Measurements from ENCODE around the gene SHROOM3. TPM values are rescaled to one million over a fixed set of nuclear protein-coding genes. Genes with fewer than 3 reads are reported as not detected.

The SHROOM3 gene
- total RNA-seq, 1 donor from 2014 or later, result 0.05 TPM

- Mint-ChIP-seq H3K4me1 (peaks cover 10% of the 10 kb centered on the region), H3K36me3 (ENCODE audit: low read depth) (no peaks in the 10 kb centered on the region), H3K4me3 (no peak overlapping the region), H3K27me3 (peaks cover 14% of the 10 kb centered on the region), H3K9me3 (peaks cover 5% of the 10 kb centered on the region), H3K27ac (no peak overlapping the region)
- no peak for DNase-seq
- intact Hi-C loops (cut with micrococcal nuclease), result no loop called here
Measured at GRCh38 chr4:76564123-76564915, 129.3 kb downstream of the SHROOM3 start.

DNA sequence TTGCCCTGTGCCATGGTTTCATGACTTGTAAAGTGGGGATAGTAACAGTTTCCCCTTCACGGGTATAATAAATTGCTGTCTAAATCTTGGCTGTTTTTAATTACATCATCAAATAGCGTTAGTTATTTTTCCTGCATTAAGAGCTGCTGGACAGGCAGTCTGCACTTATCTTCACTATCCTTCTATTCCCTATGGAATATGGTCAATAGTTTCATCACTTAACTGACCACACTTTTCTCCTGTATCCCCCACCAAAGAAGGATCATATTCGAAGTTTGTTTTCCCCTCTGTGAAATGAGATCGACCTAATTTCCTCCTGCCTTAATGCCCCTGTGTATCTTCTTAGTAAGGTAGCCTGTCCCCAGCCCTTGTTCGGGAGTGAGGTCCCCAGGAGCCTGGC, 133.2 kb downstream of the SHROOM3 start:
- Mint-ChIP-seq H3K27me3 (peaks cover 25% of the 10 kb centered on the region), H3K9me3 (no peaks in the 10 kb centered on the region), H3K4me1 (peaks cover 7% of the 10 kb centered on the region), H3K36me3 (ENCODE audit: low read depth) (no peaks in the 10 kb centered on the region), H3K4me3 (no peak overlapping the region), H3K27ac (no peak overlapping the region)
- DNase-seq, result no peak
- intact Hi-C loops (cut with micrococcal nuclease), result no loop called here

GRCh38 chr4:76569225-76569624, 134.2 kb downstream of the SHROOM3 start:
- no peaks in the 10 kb centered on the region for H3K4me1 Mint-ChIP-seq

GRCh38 chr4:76569706-76570105, 134.7 kb downstream of the SHROOM3 start:
- no peak overlapping the region for H3K27ac Mint-ChIP-seq
- H3K9me3 Mint-ChIP-seq, result no peaks in the 10 kb centered on the region
- no peak for DNase-seq
- H3K27me3 Mint-ChIP-seq, result peaks cover 28% of the 10 kb centered on the region
- intact Hi-C loops (cut with micrococcal nuclease), result no loop called here
- H3K36me3 Mint-ChIP-seq (ENCODE audit: low read depth), result no peaks in the 10 kb centered on the region
- H3K4me1 Mint-ChIP-seq, result no peaks in the 10 kb centered on the region
- no peak overlapping the region for H3K4me3 Mint-ChIP-seq

More at GRCh38 chr4:76569225-76569624, 134.2 kb downstream of the SHROOM3 start:
- H3K36me3 Mint-ChIP-seq (ENCODE audit: low read depth), result no peaks in the 10 kb centered on the region
- intact Hi-C loops (cut with micrococcal nuclease), result no loop called here
- no peak for DNase-seq
- H3K9me3 Mint-ChIP-seq, result no peaks in the 10 kb centered on the region
- peaks cover 25% of the 10 kb centered on the region for H3K27me3 Mint-ChIP-seq
- H3K27ac Mint-ChIP-seq, result no peak overlapping the region
- no peak overlapping the region for H3K4me3 Mint-ChIP-seq

- peaks cover 32% of the 10 kb centered on the region for H3K27me3 Mint-ChIP-seq
- DNase-seq, result no peak
- no peaks in the 10 kb centered on the region for H3K9me3 Mint-ChIP-seq
- no peak overlapping the region for H3K27ac Mint-ChIP-seq
- no peaks in the 10 kb centered on the region for H3K36me3 Mint-ChIP-seq (ENCODE audit: low read depth)
- H3K4me3 Mint-ChIP-seq, result no peak overlapping the region
- intact Hi-C loops (cut with micrococcal nuclease), result no loop called here
- no peaks in the 10 kb centered on the region for H3K4me1 Mint-ChIP-seq
Measured at GRCh38 chr4:76570141-76570973, 135.3 kb downstream of the SHROOM3 start.

DNA sequence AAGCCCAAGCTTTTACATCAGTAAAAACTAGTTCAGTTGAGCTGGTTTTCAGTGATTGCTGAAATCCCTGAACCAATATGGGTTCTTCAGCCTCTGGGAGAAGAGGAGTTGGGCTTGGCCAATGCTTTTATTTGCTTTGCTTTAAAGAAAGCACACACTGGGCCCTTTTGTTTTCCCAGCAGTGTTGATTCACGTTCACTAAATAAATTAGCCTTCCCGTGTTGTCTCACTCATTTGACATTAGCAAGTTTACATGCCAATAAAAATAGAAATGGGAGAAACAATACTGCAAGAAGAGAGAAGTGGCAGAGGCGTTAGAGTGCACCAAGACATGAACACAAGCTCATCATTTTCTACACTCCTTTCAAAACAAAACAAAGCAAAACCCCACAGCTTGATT, 136.2 kb downstream of the SHROOM3 start:
- no peaks in the 10 kb centered on the region for H3K4me1 Mint-ChIP-seq
- H3K9me3 Mint-ChIP-seq, result no peaks in the 10 kb centered on the region
- no peak overlapping the region for H3K27ac Mint-ChIP-seq
- H3K4me3 Mint-ChIP-seq, result no peak overlapping the region
- no peaks in the 10 kb centered on the region for H3K36me3 Mint-ChIP-seq (ENCODE audit: low read depth)
- DNase-seq, result no peak
- intact Hi-C loops (cut with micrococcal nuclease), result no loop called here
- H3K27me3 Mint-ChIP-seq, result peaks cover 36% of the 10 kb centered on the region

DNA sequence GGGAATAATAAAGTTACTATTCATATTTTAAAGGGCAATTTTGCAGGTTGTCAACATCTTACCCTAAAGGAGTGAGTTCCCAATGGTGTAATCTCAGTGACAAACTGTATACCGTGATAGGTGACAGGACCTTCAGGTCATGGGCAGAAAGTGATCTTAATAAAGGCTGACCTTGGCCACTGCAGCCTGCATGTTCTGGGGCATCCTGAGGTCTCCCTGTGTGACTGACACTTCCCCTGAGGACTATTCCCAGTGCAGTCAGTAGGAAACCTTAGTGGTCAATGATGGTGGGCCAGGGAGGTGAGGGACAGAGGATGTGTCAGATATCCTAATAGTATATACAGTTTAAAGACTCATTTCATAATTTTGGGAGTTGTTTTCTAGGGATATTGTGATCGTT, 137.2 kb downstream of the SHROOM3 start:
- Mint-ChIP-seq H3K4me3 (no peak overlapping the region), H3K36me3 (ENCODE audit: low read depth) (no peaks in the 10 kb centered on the region), H3K27ac (no peak overlapping the region), H3K27me3 (peaks cover 40% of the 10 kb centered on the region), H3K4me1 (no peaks in the 10 kb centered on the region), H3K9me3 (no peaks in the 10 kb centered on the region)
- DNase-seq, result no peak
- intact Hi-C loops (cut with micrococcal nuclease), result no loop called here

DNA sequence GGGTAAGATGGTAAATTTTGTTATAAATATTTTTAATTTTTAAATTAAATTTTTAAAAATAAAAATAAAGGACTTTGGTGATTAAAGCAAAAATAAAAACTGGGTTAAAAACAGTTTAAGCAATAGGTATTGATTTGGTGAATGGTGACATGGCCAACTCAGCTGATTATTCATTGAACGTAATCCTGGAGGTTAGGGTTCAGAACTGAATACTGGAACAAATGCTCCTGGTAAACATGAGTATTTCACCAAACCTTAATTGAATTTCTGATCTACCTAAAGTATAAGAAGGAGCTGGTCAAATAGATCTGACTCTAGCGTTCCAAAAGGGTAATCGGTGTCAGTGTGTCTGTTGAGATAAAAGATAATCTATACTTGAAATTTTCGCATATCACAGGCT, 141.8 kb downstream of the SHROOM3 start:
- Mint-ChIP-seq H3K4me1 (no peaks in the 10 kb centered on the region), H3K27ac (no peak overlapping the region), H3K4me3 (no peak overlapping the region), H3K27me3 (peaks cover 28% of the 10 kb centered on the region), H3K36me3 (ENCODE audit: low read depth) (no peaks in the 10 kb centered on the region), H3K9me3 (no peaks in the 10 kb centered on the region)
- no peak for DNase-seq
- intact Hi-C loops (cut with micrococcal nuclease), result no loop called here

- H3K27me3 Mint-ChIP-seq, result peaks cover 35% of the 10 kb centered on the region
- H3K9me3 Mint-ChIP-seq, result no peaks in the 10 kb centered on the region
- no peak for DNase-seq
- H3K4me1 Mint-ChIP-seq, result no peaks in the 10 kb centered on the region
- H3K4me3 Mint-ChIP-seq, result no peak overlapping the region
- H3K36me3 Mint-ChIP-seq (ENCODE audit: low read depth), result no peaks in the 10 kb centered on the region
- intact Hi-C loops (cut with micrococcal nuclease), result no loop called here
- H3K27ac Mint-ChIP-seq, result no peak overlapping the region
Measured at GRCh38 chr4:76578002-76578560, 143.1 kb downstream of the SHROOM3 start.

DNA sequence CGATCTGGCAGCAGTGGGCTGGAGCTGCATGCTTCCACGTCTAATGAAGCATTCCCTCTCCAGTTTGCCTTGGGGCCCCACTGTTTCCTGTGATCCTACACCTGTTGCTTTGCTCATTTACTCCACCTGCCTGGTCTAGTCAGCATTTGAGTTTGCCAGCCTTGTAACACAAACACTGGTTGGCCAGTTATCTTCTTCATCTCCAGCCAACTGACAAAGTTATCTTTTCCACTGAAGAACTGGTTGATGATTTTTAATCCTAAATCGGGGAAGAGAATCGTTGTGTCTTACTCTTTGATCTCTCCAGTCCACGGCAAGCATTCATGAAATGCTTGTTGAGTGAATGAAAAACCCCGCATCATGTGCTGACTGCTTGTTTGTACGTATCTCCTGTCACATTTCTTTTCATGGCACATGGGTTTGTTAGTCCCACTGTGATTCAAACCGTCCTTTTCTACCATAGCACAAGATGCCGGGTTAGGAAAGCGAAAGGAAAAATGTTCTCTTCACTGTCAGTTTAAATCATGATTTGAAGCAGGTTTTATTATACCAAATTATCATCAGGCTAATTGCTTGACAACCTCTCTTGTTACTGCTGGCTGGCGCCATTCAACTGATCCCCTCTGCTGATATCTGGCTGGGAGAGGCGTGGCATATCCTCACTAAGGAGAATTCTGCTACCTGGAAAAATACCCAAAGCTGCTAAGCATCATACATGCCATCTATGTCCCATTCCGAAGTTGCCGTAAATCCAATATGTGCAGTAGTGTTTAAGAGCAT, 144.8 kb downstream of the SHROOM3 start:
- no peaks in the 10 kb centered on the region for H3K36me3 Mint-ChIP-seq (ENCODE audit: low read depth)
- H3K4me3 Mint-ChIP-seq, result no peak overlapping the region
- no peaks in the 10 kb centered on the region for H3K4me1 Mint-ChIP-seq
- no peaks in the 10 kb centered on the region for H3K9me3 Mint-ChIP-seq
- intact Hi-C loops (cut with micrococcal nuclease), result no loop called here
- H3K27me3 Mint-ChIP-seq, result peaks cover 40% of the 10 kb centered on the region
- no peak overlapping the region for H3K27ac Mint-ChIP-seq
- DNase-seq, result no peak

DNA sequence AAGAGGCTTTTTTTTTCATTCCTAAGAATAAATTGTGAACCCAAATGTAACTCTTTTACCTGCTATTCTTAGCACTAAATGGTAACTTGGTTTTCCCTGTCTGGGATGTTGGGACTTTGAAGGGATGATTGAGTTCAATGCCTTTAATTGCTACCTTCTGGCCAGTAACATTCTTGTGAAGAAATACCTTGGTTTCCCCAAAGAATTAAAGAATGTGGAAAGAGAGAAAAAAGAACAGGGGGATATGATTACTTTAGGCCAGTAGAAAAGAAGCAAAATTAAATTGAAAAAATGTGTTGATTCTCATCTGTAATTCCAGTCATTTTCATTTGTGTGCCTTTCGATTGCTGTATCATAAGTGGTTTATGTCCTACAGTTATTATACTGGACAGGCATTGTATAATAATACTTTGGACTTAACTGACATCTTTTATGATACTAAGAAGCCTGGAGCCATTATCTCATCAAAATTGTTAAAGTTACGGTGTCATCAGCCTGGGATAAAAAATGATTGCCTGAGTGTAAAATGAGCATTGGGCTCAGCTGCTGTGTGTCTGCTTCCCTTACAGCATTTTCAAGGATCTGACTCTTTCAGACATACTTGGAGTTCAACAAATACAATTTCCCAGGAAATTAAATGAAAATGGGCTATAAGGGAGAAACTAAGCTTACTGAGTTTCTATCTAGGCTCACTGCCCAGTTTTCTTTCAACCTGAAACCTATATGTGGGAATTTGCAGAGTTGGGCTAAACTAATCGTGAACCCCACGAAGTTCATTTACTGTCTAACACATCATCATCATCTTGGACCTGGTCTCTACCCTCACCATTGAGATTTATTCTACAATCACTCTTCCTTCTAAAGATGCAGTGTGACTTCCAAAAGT, 146.3 kb downstream of the SHROOM3 start:
- peaks cover 47% of the 10 kb centered on the region for H3K27me3 Mint-ChIP-seq
- H3K4me1 Mint-ChIP-seq, result peaks cover 4% of the 10 kb centered on the region
- no peak overlapping the region for H3K4me3 Mint-ChIP-seq
- intact Hi-C loops (cut with micrococcal nuclease), result no loop called here
- no peaks in the 10 kb centered on the region for H3K36me3 Mint-ChIP-seq (ENCODE audit: low read depth)
- H3K9me3 Mint-ChIP-seq, result no peaks in the 10 kb centered on the region
- H3K27ac Mint-ChIP-seq, result no peak overlapping the region
- no peak for DNase-seq

DNA sequence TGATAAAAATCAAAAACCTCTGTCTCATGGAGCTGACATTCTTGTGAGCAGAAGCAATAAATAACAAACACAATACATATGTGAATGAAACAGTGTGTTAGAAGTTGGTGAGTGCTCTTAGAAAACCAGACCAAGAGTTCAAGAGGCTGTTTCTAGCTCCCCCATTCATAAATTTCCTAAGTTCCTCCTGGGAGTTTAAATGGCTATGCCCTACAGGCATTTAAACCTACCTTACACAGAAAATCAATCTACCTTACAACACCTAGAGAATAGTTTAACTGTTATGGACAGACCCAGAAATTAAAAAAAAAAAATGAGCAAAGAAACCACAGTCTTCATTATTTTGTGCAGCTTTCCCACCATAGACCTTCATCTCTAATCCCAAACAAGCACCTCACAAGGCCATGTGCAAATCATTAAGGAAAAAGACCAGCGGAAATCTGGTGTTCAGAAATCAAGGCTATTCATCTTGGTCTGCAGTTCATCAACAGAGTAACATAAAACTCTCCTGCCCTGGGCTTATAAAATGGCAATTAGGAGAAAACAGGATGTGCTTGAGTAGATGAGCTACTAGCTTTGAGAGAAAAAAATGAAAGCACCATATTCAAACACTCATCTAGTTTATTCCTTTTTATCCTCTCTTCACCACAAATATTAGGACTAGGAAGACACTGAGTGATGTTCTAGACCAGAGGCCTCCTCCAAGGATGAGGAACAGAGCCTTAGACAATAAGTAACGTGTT, 147.2 kb downstream of the SHROOM3 start:
- peaks cover 4% of the 10 kb centered on the region for H3K4me1 Mint-ChIP-seq
- H3K4me3 Mint-ChIP-seq, result no peak overlapping the region
- H3K36me3 Mint-ChIP-seq (ENCODE audit: low read depth), result no peaks in the 10 kb centered on the region
- no peak overlapping the region for H3K27ac Mint-ChIP-seq
- intact Hi-C loops (cut with micrococcal nuclease), result no loop called here
- peaks cover 53% of the 10 kb centered on the region for H3K27me3 Mint-ChIP-seq
- H3K9me3 Mint-ChIP-seq, result no peaks in the 10 kb centered on the region
- no peak for DNase-seq

All from activated CD4-positive, alpha-beta T cell treated with anti-CD3 and anti-CD28 coated beads, Interleukin-2, amount 10 ng/mL, durations not matched to agents 24 days and 14 days (primary cell).